ENCODE results near the gene NFATC4.
"Not testable (repeated sequence)": the region's sequence is repeated elsewhere in the genome, so short reads cannot be mapped to it uniquely, and the experiment has no call there.

NFATC4 gene

GRCh38 chr14:24339284-24340151 lies 28.5 kb upstream of the NFATC4 start, which contains the start of gene RIPK3:
Gene RIPK3 (minus strand): TSS chr14:24339991. CDS start chr14:24339826, 165 bp downstream.
- DNase-seq = no peak

DNA sequence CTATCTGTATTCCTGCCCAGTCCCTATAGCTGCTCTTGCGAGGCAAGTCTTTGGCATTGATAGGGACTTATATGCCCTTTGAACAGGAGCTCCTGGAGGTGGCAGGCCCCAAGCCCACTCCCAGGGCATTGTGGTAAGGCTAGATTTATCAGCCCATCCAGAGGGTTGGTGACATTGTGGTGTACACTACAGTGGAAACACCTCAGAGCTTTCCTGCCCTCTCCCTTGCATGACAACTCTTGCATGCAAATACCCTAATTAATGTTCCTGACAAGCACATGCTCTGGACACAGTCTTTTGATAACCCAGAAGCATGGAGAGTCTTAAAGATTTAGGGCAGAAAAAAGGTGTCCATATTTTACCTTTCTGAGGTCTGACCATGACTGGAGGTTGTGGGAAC lies 27.4 kb upstream of the NFATC4 start:
- DNase-seq = no peak

DNA sequence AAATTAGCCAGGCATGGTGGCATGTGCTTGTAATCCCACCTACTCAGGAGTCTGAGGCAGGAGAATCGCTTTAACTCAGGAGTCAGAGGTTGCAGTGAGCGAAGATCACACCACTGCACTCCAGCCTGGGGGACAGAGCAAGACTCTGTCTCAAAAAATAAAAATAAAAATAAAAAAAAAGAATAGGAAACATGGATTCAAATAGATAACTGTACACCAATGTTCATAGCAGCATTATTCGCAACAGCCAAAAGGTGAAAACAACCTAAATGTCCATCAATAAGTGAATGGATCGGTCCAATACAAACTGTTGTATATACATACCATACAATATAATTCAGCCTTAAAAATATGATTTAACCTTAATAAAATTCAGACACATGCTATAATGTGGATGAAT lies 25.1 kb upstream of the NFATC4 start:
- no peak for DNase-seq

GRCh38 chr14:24343795-24344660 lies 24.0 kb upstream of the NFATC4 start:
- no peak for DNase-seq

DNA sequence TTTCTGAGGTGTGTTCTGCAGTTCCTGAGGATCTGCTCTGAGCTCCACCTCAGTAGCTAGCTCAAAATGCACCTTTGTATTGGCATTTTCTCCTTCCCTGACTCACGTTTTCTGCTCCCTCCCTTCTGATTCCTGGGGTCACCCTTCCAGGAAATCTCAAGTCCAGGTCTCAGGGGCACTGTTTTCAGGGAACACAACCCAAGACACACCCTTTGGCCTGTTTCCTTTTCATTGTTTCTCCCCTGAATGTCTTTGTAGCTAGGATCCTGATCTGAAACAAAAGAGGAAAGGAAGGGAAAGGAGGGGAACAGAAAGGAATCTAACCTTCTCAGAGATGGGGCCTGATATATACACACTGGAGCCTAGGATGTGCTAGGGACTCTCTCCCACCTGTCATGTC lies 20.9 kb upstream of the NFATC4 start:
- DNase-seq = no peak

- no peak for DNase-seq
Measured at GRCh38 chr14:24348186-24348585, 19.8 kb upstream of the NFATC4 start.

DNA sequence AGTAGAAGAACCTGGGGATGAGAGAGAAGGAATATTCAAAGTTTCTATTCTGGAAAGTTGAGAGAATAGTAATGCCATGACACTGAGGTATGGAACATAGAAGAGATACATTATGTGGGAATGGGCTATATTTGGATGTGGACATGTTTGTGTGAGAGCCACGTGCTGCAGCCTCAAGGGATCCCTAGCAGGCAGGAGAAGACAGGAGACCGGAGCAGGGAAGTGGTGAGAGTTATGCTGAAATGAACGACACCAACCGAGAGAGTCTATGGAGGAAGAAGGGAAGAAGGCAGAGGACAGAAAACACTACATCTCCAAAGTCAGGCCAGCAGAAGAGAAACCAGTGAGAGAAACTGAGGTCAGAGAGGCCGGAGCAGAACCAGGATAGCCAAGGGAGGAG lies 18.2 kb upstream of the NFATC4 start:
- no peak for DNase-seq

DNA sequence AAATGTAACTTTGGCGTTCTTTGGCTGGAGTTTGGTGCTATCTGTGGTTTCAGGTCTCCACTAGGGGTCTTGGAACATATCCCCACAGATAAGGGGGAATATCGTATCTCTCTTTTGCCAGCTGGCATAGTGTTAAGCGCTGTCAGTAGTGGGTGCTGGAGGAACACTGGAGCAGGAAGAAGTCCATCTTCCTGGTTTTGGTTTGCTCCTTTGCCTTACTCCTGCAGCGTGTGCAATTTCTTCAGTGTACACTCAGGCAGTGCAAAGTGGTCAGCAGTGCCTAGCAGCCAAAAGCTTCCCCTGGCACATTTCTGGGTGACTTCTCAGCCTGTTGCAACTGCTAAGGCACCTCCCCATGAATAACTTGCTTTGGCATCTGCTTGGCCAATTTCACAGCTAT lies 16.5 kb upstream of the NFATC4 start:
- peak; percentile 46 to 84 for DNase-seq

GRCh38 chr14:24353559-24354481 lies 14.2 kb upstream of the NFATC4 start:
- no peak for DNase-seq

DNA sequence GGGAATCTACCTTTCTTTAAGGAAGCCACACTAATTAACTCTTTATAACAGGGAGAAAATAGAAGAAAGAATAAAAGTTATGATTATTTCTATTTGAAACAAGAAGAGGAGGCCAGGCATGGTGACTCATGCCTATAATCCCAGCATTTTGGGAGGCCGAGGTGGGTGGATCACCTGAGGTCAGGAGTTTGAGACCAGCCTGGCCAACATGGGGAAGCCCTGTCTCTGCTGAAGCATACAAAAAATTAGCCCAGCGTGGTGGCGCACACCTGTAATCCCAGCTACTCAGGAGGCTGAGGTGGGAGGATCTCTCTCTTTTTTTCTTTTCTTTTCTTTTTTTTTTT lies 13.5 kb upstream of the NFATC4 start:
- DNase-seq = not testable (repeated sequence)

DNA sequence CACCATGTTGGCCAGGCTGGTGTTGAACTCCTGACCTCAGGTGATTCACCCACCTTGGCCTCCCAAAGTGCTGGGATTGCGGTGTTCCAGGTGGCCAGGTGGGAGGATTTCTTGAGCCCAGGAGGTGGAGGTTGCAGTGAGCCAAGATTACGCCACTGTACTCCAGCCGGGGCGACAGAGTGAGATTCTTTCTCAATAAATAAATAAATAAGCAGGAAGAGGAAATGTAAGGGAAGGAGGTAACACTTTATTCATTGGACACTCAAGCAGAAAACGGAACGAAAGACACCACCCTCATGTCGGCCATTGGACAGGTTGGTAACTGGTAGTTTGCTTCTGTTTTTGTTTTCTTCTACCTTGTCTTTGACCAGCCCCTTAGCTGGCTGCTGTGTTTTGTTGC lies 13.0 kb upstream of the NFATC4 start:
- DNase-seq = no peak

GRCh38 chr14:24356208-24356607 lies 11.8 kb upstream of the NFATC4 start:
- DNase-seq = no peak

DNA sequence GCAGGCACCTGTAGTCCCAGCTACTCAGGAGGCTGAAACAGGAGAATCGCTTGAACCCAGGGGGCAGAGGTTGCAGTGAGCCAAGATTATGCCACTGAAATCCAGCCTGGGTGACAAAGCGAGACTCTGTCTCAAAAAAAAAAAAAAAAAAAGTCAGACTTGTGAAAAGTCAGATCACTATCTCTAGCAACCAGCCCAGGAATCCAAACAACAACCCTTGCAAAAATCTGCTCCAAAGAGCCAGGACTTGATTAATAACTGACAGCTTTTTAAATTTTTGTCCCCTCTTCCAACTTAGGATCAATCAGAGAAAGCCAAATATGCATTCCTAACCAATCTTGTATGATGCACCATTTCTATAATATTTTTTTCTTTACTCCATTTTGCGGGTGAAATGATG lies 7.7 kb upstream of the NFATC4 start:
- DNase-seq = no peak

GRCh38 chr14:24361326-24361725 lies 6.7 kb upstream of the NFATC4 start:
- no peak for DNase-seq

- DNase-seq = no peak
Measured at GRCh38 chr14:24362241-24362960, 5.6 kb upstream of the NFATC4 start.

DNA sequence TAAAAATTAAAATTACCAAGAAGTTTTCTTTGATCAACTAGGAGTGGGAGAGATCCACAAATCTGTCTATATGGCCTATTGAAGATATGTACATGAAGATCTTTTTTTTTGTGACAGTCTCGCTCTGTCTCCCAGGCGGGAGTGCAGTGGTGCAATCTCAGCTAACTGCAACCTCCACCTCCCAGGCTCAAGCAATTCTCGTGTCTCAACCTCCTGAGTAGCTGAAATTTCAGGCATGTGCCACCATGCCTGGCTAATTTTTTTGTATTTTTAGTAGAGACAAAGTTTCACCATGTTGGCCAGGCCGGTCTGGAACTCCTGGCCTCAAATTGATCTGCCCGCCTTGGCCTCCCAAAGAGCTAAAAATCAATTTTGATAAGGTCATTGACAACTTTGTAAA lies 4.6 kb upstream of the NFATC4 start:
- no peak for DNase-seq

DNA sequence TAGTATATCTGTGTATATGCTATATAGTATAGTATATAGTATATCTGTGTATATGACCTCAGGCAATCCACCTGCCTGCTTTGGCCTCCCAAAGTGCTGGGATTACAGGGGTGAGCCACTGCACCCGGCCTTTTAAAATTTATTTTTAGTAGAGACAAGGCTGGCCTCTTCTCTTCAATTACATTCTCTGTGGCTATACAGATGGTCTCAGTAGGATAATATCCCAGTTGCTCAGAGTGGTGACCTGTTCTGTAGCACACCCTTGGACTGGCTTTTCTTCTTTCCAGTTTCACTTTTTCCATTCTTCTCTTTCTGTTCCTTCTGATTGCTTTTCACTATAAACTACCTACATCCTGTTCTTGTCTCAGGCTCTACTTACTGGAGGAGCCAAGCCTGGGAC lies 3.1 kb upstream of the NFATC4 start:
- DNase-seq = no peak

- DNase-seq = peak; percentile 96 to 98
Measured at GRCh38 chr14:24365600-24366412, 2.2 kb upstream of the NFATC4 start.

- peak in 1 of 2 experiments; percentile 75 for DNase-seq
Measured at GRCh38 chr14:24366413-24366720, 1.6 kb upstream of the NFATC4 start.

- DNase-seq = peak; percentile 100
Measured at GRCh38 chr14:24366721-24367513, 1.1 kb upstream of the NFATC4 start.

GRCh38 chr14:24368212-24368561 lies 203 bp downstream of the NFATC4 start:
- peak in 1 of 2 experiments; percentile 90 for DNase-seq
